GM20000 (cell line): Measurements from ENCODE around the gene GSK3A.
A peak's percentile ranks its signal among the peaks of the same experiment; 100 is the strongest.

Experiments
- DNase-seq: peaks from one replicate; pipeline ENCODE4 v3.0.0; 2012; ENCODE audit warnings: low spot score
- CTCF ChIP-seq: IDR thresholded peaks from 2 replicates; pipeline ENCODE4 v1.5.1; 2012; ENCODE audit warnings: mild to moderate bottlenecking, control low read depth; ENCODE audit errors: extremely low read depth, missing control alignments

GSK3A gene

GRCh38 chr19:42242512-42243409 is at the start of gene GSK3A:
Gene GSK3A, minus strand, starts transcription at chr19:42242602. Its CDS starts 137 bp downstream, at chr19:42242465.
- no peak for TF ChIP-seq CTCF
- peak; percentile 94 for DNase-seq

DNA sequence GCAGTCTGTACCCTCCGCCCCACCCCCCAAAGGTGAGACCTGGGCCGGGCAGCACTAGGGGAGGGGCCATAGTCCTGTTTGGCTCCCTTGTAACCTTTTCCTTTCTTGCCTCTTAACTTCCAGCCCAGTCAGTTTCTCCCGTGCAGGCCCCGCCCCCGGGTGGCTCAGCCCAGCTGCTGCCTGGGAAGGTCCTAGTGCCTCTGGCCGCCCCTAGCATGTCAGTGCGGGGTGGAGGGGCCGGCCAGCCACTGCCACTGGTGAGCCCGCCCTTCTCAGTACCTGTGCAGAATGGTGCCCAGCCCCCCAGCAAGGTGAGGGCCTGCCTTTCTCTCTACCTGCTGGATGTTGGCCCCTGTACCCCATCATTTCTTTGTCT is 49.0 kb upstream of the GSK3A start:
- TF ChIP-seq CTCF = no peak
- DNase-seq = no peak

GRCh38 chr19:42290523-42291434 is 48.4 kb upstream of the GSK3A start:
- TF ChIP-seq CTCF = peak; percentile 30
- DNase-seq = peak; percentile 66

DNA sequence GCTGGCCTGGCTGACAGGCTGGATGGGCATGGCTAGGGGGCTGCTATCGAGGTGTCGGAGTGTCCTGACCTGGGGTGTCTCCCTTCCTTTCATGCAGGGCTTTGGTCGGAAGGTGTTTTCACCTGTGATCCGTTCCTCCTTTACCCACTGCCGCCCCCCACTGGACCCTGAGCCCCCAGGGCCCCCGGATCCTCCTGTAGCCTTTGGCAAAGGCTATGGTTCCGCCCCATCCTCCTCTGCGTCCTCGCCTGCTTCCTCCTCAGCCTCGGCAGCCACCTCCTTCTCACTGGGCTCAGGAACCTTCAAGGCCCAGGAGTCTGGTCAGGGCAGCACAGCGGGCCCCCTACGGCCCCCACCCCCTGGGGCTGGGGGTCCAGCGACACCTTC is 47.7 kb upstream of the GSK3A start:
- no peak for DNase-seq
- no peak for TF ChIP-seq CTCF

- no peak for DNase-seq
- TF ChIP-seq CTCF = no peak
These were observed 47.2 kb upstream of the GSK3A start for GRCh38 chr19:42289556-42290041.

DNA sequence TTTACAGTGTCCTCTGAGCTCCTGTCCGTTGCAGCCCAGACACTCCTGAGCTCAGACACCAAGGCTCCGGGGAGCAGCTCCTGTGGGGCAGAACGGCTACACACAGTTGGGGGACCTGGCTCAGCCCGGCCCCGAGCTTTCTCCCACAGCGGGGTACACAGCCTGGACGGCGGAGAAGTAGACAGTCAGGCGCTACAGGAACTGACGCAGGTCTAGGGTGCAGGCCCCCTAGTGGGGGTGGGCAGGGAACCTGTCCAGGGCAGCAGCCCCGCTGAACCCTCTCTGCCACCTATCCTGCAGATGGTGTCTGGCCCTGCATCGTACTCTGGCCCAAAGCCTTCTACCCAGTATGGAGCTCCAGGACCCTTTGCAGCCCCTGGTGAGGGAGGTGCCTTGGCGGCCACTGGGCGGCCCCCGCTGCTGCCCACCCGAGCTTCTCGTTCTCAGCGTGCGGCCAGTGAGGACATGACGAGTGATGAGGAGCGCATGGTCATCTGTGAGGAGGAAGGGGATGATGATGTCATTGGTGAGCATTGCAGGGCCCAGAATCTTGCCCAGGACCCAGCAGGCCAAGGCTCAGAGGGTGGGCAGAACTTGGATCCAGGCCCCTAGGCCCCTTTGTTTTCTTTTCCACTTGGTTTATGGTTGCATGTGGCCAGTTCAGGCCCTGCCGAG is 46.6 kb upstream of the GSK3A start:
- DNase-seq = no peak
- TF ChIP-seq CTCF = no peak
